GM13977 (cell line): Measurements from ENCODE around the gene MELK.

ENCODE experiments used
- DNase-seq: peaks from one replicate; pipeline ENCODE4 v3.0.0; 2012; ENCODE audit warnings: low spot score
- CTCF ChIP-seq: IDR thresholded peaks from 2 replicates; pipeline ENCODE4 v1.5.1; 2012; ENCODE audit warnings: mild to moderate bottlenecking, control low read depth; ENCODE audit not compliant: insufficient read depth; ENCODE audit errors: extremely low read depth, missing control alignments
- in situ Hi-C: fragments of 300-500 bp; cut with MboI; formaldehyde crosslinking; loops from one replicate; pipeline ENCODE4 v1.12.0; 2022; ENCODE audit warnings: low sequenced_read_pairs, low pct_unique_long_range_greater_than_20kb, mixed read lengths, inconsistent platforms; ENCODE audit not compliant: unreplicated experiment

MELK gene

GRCh38 chr9:36716496-36716895 is 143.8 kb downstream of the MELK start:
- in situ Hi-C loops: loop anchor here (25.0 kb wide), 1 partner anchor 304 kb away; the partner anchor contains the start of gene RNF38
- DNase-seq: no peak
- TF ChIP-seq CTCF: no peak

- in situ Hi-C loops: loop anchor here (25.0 kb wide), 1 partner anchor 305 kb away; the partner anchor contains the start of gene RNF38
- TF ChIP-seq CTCF: no peak
- DNase-seq: no peak
These were observed 144.6 kb downstream of the MELK start for GRCh38 chr9:36717276-36717675.

DNA sequence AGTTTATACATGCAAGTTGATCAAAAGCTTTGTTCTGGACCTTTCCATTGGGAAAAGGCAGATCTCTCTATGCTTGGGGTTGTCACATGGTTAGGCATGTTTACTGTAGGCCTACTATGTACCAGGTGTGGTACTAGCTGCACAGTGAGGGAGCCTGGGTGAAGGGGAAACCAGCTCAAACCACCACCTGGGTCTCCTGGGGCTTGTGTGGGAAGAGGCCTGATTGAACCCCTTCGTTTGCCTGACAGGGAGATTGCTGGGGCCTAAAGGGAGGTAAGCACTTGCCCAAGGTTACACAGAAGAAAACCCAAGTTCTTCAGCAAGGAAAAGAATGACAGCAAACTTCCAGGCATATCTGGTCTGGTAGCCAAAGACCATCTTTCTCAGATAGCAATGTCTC is 145.9 kb downstream of the MELK start:
- no peak for DNase-seq
- in situ Hi-C loops: loop anchor here (25.0 kb wide), 1 partner anchor 306 kb away; the partner anchor contains the start of gene RNF38
- TF ChIP-seq CTCF: no peak

GRCh38 chr9:36720043-36720442 is 147.3 kb downstream of the MELK start:
- TF ChIP-seq CTCF: no peak
- no peak for DNase-seq
- in situ Hi-C loops: loop anchor here (25.0 kb wide), 1 partner anchor 308 kb away; the partner anchor contains the start of gene RNF38

DNA sequence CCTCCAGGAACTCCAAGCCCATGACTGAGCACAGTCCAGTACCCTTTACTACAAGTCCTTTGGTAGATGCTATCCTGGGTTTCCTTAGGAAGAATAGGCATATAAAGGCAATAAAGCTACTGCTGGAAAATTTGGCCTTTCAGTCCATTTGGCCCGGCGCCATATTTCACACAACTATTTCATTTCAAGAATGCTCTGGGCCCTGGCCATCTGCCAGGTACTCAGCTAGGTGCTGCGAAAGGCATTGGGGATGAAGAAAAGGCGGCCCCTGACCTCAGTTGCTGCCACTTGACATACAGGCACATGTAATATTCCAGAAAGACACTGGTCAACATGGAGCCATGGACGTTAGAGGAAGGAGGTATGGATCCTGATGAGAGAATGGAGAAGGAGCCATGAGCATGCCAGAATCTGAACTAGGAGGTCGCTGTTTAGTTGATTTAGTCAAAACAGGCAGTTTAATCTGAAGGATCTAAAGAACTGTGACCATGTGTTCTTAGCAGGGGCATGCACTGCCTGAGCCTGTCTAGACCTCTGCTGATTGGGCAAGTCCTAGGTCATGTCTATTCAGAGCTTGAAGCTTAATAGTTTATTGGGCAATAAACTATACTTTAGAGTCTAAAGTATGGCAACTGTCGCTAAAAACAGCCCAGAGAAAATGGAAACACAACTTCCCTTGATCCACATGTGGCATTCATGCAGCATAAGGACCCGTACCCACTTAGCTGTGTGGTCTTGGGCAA is 149.3 kb downstream of the MELK start:
- in situ Hi-C loops: loop anchor here (25.0 kb wide), 1 partner anchor 310 kb away; the partner anchor contains the start of gene RNF38

DNA sequence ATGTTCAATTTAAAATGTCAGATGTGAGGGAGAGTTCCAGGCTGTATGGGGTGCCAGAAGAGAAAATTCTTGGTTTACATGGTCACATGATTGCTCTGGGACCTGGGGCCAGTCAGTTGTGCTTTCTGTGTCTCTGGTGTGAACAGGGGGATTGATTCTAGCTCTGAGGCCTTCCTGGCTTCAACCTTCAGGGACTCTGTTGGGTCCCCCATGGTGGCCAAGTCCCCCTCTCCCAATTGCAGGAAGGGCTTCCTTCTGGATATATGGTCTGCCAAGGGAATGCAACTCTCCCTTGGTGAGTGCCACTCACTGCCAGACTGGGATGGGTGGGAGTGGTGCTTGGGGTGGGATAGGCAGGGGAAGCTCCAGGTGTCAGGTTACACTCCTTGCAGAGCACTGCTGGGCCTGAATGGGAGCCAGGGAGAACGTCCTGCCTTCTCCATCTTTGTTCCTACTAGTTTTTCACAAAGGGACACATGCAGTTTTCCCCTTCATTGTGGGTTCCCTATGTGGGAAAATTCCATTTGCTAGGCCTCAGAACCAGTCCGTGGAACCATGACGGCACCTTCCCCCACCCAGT is 153.2 kb downstream of the MELK start:
- DNase-seq: no peak
- no peak for TF ChIP-seq CTCF
- in situ Hi-C loops: no loop called here

More for the DNA sequence above, 149.3 kb downstream of the MELK start:
- no peak for DNase-seq
- no peak for TF ChIP-seq CTCF
